Fibroblast of pulmonary artery (primary cell): Measurements from ENCODE around the gene PLEKHG7.

ENCODE experiments used
- DNase-seq: peaks from one replicate; pipeline ENCODE4 v3.0.0-alpha.2; 2010; ENCODE audit warnings: low read depth
- H3K4me3 ChIP-seq: replicated peaks from 2 replicates; pipeline ENCODE4 v1.5.1; 2011; ENCODE audit warnings: low read depth, mild to moderate bottlenecking, control low read depth, low read length, moderate library complexity
- TF ChIP-seq, protein P1 (sequence below): IDR thresholded peaks from 2 replicates; pipeline ENCODE4 v1.5.1; 2011; ENCODE audit warnings: mild to moderate bottlenecking, control low read depth, low read length, inconsistent platforms; ENCODE audit errors: missing control alignments

Gene PLEKHG7

DNA sequence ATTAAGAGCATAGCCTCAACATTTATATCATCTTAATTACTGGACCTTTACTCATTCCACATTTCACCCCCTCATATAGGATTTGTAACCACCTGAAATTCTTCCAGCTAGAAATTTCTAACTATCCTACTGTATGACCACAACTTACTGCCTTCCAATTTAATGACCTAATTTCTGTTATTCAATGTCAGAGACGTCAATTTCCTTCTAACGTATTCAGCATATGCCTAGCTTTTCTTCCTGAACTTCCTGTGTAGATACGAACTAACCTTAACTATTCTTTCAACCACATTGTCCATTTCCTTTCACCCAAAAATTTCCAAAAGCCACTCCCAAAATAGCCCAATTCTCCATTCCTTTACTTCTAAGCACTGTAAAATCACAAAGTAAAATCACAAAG is 118.4 kb downstream of the PLEKHG7 start:
- TF ChIP-seq, protein P1, sequence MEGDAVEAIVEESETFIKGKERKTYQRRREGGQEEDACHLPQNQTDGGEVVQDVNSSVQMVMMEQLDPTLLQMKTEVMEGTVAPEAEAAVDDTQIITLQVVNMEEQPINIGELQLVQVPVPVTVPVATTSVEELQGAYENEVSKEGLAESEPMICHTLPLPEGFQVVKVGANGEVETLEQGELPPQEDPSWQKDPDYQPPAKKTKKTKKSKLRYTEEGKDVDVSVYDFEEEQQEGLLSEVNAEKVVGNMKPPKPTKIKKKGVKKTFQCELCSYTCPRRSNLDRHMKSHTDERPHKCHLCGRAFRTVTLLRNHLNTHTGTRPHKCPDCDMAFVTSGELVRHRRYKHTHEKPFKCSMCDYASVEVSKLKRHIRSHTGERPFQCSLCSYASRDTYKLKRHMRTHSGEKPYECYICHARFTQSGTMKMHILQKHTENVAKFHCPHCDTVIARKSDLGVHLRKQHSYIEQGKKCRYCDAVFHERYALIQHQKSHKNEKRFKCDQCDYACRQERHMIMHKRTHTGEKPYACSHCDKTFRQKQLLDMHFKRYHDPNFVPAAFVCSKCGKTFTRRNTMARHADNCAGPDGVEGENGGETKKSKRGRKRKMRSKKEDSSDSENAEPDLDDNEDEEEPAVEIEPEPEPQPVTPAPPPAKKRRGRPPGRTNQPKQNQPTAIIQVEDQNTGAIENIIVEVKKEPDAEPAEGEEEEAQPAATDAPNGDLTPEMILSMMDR: no peak
- no peak overlapping the region for H3K4me3 ChIP-seq
- no peak for DNase-seq
